Astrocyte (in vitro differentiated cells and primary cell): ENCODE data around the gene CEP104.

Source experiments
- CTCF ChIP-seq: IDR thresholded peaks from 2 replicates; pipeline ENCODE4 v1.5.1; 2011; ENCODE audit warnings: low read depth, mild to moderate bottlenecking, inconsistent platforms, low read length, moderate library complexity; ENCODE audit not compliant: insufficient read depth
- EZH2 ChIP-seq: IDR thresholded peaks from 2 replicates; pipeline ENCODE4 v1.6.1; 2012; ENCODE audit warnings: mild to moderate bottlenecking, low read length, inconsistent platforms; ENCODE audit not compliant: insufficient read depth

GRCh38 chr1:3821447-3821846, 35.6 kb downstream of the CEP104 start:
- TF ChIP-seq CTCF (no peak), EZH2 (no peak)
